Anterior cingulate cortex (tissue), 58 donors: Measurements from ENCODE around the gene PSMB11.

Experiments used
- DNase-seq, 58 donors: peaks; one replicate each; lab custom pipeline; 2025; lab: John Stamatoyannopoulos, UW

PSMB11 gene

DNA sequence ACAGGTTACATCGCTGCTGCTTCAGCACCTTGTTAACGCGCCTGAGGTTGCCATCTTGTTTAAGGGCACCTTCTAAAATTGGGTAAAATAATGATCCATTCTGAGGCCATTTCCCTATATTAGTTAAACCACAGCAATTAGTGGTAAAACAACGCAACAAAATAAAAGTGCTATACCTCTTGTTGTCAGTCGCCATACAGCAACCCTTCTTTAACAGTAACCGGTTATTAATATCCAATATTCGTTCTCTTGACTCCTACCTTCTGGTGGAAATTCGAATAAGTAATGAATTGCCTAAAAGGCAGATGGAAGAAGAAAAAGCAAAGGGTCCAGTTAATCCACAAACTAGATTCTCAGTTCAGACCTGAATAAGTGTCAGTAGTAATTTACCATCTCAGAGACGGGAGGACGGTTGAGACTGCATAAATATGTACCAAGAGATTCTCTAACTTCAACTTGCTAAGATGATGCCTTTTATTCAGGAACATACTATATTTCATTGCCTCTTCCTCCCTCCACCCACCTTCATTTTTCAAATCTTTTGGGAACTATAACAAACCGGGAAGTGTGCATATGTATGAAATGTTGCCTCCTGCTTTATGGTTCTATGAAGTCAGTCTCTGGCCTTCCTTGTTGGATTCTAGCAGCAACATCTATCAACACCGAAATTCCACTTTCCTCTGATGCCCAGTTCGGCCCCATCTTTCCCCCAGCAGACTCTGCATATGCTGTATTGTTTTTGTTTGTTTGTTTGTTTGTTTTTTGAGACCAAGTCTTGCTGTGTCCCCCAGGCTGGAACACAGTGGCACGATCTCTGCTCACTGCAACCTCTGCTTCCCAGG, 6.5 kb upstream of the PSMB11 start:
- DNase-seq = no peak

GRCh38 chr14:23040100-23040499, 1.9 kb upstream of the PSMB11 start:
- no peak for DNase-seq

DNA sequence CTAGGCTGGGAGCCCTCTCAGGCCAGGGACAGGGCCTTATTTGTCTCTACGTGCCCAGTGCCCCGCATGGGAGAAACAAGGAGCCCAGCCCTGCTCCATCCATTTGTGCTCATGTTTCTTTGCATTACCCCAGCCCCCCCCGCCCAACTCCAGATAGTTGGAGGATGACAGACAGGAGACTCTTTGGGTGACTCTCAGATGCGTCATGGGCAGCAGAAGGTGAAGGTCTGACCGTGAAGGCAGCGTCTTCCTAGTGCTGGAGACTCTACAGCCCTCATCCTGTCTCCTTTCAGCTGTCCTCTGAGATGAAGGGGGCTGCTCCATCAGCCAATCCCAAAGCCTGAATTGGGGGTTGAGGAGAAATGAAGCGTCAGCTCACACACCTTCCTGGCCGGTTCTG, 283 bp upstream of the PSMB11 start:
- no peak for DNase-seq

DNA sequence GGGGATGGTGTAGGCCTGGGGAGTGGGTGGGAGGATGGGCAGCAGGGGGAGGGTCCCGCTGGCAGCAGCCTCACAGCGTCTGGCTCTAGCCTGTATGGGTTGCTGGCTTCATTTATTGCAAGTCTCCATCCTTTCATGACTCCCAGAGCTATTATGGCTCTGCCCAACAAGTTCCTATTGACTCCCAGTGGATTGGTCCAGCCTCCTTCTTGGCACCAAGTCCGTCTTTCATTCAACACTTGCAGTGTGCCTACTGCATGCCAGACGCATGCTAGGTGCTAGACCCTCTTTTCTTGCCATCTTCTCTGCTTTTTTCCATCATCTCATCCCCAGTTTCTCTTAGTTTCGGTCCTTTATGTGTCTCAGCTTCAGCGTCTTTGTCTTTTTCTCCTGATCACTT, 1.1 kb downstream of the PSMB11 start:
- DNase-seq = no peak

DNA sequence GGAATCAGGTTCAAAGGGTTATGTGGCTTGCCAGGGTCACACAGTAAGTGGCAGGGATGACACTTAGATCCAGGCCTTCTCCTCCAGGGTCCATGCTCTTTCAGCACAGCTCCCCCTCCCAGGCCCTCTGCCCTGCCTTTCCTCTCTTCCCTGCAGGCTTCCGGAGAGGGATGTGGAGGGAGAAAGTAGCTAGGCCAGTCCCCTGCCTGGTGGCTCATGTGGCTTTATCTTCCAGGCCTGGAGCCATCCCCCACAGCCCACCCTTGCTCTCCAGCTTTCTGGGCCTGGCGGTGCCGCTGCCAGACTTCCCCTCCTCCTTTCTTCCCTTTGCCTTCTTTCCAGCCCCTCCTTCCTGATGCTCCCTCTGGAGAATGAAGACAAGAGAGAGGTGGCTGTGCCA, 1.7 kb downstream of the PSMB11 start:
- no peak for DNase-seq

DNA sequence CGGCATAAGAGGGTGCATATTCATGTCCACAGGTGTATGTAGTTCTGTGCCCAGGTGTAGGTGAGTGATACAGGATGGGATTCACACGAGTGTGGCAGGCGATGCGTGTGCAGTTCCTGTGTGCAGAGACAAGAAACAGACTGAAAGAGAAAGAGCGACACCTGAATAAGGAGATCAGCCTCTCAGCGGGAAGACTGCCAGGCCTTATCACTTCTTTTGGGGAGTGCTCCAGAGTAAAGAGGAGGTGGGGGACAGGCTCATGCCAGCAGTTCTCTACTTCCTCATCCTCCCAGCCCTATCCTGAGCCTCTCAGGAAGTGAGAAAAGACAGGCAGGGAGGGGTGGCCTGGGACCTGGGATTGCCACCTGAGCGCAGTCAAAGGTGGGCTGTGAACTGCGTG, 2.8 kb downstream of the PSMB11 start:
- no peak for DNase-seq

- DNase-seq = no peak
These were observed 3.7 kb downstream of the PSMB11 start for GRCh38 chr14:23045419-23046357.

DNA sequence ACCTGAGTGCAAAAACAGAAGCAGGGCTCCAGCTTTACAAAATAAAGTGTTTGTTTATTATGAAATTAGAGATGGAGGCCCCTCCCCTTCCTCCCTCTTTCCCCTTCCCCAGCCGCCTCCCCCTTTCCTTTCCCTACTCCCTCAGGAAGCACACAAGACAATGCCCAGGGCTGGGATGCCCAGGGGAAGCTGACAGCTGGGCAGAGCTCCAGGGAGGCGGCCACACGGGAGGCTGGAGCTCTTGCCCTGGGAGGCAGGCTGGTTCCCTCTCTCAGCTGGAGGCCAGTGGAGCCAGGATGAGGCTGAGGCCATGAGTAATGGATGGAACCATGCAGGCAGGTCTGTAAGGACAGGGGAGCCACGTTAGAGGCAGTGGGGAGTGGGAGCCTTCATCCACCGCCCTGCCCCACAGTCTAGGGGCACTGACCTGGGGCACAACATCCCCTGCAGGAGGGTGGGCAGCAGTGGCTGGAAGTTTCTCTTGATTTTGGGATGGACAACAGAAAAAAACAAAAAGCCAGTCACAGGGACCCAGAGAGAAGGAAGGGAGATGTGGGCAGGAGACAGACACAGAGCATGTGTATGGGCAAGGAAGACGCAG, 5.1 kb downstream of the PSMB11 start:
- DNase-seq = no peak

DNA sequence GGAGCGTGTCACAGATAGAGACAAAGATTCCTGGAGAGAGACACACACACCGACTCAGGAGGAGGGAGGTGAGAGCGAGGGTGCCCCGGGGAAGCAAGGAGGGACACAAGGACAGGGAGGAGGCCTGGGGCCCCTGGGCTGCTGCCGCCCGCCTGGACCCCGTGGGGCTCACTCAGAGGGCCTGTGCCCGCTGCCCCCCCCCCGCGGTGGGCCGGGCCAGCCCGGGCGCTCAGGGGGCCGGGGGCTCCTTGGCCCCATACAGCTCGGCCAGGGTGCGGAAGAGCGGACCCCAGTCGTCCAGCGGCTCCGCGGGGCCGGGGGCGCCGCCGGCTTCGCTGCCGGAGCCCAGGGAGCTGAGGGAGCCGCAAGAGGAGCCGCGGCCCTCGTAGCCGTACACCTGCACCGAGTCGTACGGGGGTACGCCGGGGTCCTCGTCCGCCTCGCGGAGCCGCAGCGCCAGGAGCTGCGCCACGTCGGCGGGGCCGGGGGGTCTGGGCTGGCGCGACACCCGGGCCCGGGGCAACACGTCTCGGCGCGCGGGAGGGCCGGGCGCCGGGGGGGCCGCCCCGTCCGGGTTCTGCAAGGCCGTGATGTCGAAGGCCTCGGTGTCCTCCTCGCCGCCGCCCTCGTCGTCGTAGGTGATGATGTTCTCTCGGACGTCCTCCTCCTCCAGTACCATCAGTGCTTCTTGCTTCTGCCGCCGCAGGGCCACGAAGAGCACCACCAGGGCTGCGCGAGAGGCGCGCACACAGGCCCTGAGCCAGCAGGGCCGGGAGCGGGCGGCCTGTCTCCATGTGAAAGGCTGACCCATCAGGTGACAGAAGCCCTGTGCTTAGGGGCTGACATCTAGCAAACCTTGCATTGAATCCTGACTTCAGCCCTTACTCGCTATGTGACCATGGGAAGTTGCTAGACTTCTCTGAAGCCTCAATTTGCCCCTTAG, 6.0 kb downstream of the PSMB11 start:
- DNase-seq = no peak

GRCh38 chr14:23049011-23049410, 7.0 kb downstream of the PSMB11 start:
- DNase-seq = no peak

DNA sequence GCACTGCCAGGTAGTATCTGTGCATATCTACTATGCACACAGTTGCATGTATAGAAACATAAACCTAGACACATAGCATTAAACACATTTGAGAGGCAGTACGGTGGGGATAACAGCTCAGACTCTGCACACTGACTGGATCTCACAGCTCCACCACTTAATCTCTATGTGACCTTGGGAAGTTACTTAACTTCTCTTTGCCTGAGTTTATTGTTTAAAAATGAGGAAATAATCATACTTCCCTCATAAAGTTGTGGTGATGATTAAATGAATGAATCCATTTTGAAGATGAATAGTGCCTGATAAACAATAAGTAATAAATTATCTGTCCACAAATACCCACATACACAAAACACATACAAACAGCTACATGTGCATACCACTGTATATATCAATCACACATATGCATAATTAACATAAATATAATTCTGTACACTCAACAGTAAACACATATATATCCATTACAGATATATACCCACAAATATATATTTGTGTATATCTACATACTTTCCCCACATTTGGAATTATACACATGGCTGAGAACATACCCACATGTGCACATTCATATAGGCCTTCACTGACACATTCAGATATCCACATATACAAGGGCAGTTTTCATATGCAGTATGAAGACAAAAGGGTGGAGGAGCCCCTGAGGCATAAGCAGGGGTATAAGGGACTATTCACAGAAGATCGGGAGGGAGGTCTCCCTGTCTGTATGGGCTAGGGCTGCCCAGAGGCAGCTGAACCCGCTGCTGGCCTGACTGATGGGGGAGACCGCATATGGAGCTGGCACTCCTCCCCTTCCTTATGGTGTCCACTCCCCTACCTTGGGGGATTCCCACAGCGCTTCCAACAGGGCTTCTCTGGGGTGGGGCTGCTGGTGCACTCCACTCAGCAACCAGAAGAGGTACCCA, 9.4 kb downstream of the PSMB11 start:
- no peak for DNase-seq

- DNase-seq = no peak
These were observed 10.2 kb downstream of the PSMB11 start for GRCh38 chr14:23052182-23052623.

- DNase-seq = no peak
These were observed 10.7 kb downstream of the PSMB11 start for GRCh38 chr14:23052671-23053070.

DNA sequence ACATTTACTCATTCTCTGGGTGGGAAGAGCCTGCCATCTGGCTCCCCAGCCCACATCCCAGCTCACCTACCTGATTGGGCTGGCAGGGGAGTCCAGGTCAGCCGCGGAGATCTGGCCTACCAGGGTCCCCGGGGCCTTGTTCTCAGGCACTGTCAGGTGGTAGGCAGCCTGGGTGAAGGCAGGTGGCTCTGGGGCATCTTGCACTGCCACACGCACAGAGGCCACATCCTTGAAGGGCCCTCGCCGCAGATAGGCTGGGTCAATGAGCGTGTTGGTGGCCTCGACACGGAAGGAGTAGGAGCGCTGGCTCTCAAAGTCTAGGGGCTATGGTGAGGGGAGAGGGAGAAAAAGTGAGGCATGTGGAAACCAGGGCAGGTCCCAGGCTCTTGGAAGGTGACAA, 11.4 kb downstream of the PSMB11 start:
- DNase-seq = no peak

DNA sequence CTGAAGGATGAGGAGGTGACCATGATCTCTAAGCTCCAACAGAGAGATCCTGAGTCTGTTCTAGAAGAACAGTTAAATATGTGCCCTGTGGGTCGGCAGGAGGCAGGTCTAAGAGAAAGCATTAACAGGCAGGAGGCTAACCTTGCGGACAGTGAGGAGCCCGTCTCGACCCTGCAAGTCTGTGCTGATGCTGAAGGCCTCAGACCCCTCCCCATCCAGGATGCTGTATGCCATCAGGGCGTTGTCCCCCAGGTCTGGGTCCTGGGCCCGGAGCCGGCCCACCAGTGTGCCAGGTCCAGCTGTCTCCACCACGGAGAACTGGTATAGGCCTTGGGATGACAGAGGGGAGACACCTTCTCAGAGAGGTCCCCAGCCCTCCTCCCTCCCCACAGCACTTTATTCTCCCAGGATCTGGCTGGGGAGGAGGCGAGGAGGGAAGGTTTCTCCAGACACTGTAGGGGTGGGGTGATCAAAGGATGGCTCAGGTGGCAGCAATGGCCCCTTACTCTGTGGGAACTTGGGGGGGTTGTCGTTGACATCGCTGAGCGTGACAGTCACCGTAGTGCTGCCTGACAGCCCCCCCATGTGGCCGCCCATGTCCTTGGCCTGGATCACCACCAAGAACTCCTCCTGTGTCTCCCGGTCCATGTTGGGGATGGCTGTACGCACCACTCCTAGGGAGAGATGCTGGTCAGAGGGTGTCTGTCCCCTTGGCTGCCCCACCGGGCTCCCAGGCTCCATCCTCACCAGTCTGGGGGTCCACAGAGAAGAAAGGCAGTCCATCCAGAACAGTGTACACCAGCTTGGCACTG, 12.2 kb downstream of the PSMB11 start:
- DNase-seq = no peak

GRCh38 chr14:23055147-23055550, 13.1 kb downstream of the PSMB11 start:
- no peak for DNase-seq

DNA sequence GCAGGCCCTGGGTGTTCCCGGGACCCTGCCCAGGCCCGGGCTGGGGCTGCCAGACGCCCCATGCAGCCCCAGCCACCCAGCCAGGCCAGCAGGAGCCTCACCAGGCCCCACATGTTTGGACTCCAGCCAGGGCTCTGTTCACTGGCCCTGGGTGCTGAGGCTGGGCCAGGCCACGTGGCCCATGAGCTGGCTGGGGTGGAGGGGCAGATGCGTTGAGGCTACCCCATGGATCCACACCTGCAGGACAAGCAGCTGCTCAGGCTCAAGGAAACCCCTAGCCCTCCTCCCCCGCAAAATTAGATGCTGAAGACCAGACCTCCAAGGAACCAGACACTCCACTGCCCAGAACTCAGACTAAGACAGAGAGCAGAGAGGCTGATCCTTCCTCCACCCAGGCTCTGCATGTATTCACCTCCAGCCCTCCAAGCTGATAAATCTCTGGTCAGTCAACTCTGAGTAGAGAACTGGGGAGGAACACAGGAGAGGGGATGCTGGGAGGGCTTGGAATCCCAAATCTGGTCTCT, 13.7 kb downstream of the PSMB11 start:
- no peak for DNase-seq
